Measurements from ENCODE around the gene SH3RF3.
"Not testable (repeated sequence)": the region's sequence is repeated elsewhere in the genome, so short reads cannot be mapped to it uniquely, and the experiment has no call there.

The SH3RF3 gene

DNA sequence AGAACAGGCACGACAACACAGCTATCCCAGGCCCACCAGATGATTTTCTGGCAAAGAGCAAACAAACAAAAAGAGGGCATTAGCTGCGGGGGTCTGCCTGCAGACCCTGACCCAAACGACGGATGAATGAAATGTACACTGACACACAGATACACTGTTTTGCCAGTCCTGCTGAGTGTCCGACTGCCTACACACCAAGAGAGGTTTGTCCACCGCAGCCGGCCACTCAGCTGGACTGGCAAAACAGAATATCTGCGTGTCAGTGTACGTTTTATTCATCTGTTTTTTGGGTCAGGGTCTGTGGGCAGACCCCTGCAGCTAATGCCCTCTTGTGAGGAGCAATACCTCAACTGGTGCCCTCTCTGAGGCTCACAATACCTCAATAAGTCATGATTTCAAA, 10.7 kb upstream of the SH3RF3 start:
- no peak for DNase-seq

DNA sequence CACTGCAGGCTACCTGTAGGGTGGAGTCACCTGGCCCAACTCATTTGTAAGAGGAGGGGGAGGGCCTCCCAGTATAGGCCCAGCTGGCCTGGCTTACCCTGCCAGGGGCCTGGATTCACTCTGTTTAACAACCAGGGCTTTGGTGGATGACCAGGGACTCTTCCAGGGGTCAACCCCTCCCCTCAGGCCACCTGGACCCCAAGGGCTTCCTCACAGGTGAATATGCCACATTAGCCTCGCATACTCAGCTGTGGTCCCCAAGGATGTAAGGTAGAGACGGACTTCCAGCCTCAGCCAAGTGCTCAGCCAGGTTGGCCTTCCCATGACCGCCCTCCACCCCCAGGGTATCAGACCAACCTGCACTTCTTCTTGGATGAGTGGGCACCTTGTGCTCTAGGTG, 8.8 kb upstream of the SH3RF3 start:
- DNase-seq, result no peak

DNA sequence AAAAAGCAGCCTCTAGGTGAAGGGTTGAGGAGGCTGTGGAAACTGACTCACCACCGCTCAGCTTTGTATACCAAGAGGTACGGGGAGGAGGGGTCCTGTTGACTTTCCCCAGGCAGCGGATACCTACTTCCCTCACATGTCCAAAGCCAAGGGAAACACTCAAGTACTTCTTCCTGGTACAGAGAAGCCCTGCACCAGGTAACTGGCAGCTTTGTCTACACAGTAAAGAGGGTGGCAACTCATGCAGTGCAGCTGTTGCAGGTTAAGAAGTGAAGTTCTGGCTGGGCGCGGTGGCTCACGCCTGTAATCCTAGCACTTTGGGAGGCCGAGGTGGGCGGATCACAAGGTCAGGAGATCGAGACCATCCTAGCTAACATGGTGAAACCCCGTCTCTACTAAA, 8.3 kb upstream of the SH3RF3 start:
- not testable (repeated sequence) for DNase-seq

DNA sequence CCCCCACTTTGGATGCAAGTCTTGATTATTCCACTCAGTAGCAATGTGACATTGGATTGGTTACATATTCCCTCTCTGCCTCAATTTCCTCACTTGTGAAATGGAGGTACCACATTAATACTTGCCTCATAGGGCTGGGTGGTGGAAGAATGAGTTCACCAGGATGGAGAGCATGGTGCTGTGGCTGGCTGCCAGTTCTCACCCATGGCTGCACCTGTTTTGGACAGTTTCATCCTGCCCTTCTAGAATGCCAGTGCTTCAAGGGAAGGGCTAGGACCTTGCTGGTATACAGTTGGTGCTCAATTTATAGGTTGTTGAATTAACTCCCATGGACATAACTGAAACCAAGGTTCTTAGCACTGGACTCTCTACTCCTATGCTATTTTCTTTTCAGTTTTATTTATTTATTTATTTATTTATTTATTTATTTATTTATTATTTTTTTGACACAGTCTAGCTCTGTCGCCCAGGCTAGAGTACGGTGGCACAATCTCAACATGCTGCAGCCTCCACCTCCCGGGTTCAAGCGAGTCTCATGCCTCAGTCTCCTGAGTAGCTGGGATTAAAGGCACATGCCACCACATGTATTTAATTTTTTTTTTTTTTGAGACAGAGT, 5.3 kb upstream of the SH3RF3 start:
- DNase-seq, result no peak

DNA sequence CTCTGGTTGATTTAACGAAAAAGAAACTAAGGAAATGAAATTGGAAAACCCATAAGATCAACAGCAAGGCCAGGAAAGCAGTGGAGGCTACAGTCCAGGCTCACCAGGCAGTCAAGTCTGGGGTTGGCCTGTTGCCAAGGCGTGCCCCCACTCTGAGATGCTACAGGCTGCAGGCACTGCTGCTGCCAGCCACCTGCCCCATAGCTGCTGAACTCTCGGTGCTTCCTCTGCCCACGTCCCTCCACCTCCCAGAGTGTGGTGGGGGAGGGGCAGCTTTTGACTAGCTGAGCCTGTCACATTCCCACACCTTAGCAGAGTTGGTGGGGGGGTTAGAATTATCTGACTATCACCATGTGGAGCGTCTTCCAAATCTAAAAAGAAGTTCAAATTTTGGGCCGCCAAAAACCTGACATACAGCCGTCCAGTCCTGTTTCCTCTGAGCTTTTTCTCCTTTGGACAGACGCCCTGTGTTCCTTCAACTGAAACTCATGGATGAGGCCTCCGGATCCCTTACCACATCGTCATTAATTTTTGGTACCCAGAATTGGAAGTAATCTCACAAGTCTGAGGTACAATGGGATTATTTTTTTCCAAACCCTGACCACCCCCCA, 3.9 kb upstream of the SH3RF3 start:
- DNase-seq, result no peak

DNA sequence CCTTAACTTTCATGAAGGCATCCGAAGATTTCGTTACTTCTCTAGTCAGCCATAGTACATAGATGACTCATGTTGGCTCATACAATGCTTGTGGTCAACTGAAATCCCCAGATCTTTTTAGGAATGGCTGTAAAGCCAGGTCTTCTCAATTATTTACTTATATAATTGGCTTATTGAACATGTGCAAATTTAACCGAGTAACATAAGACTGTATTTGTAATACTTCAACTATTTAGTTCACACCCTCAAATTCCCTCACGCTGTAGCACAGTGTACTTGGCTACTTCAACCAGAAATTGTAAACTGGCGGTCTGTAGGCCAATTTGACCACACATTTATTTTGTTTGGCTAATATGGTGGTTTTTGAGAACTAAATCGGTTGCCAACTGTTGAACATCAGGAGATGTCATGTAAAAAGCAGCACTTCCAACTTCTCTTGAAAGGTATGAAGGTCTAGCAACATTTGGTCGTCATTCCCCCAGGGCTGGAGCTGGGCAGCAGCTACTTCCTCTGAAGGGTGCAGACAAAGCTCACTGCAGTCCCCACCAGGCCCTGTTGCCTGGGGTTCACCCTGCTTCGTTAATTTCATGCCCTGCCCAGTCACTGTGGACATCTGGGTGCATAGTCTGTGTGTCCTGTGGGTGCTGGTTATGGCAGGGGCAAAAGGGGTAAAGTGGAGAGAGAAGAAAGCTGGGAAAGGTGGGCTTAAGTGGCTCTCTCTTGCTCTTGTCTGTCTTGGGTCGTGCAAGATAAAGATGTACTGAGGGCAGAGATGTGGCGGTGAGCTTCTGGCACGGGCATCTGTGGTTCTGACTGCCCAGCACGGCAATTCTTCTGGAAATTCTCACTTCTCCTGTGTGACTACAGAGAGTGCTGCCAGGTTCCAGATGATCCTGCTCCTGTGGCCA, 3.2 kb upstream of the SH3RF3 start:
- DNase-seq, result no peak

DNA sequence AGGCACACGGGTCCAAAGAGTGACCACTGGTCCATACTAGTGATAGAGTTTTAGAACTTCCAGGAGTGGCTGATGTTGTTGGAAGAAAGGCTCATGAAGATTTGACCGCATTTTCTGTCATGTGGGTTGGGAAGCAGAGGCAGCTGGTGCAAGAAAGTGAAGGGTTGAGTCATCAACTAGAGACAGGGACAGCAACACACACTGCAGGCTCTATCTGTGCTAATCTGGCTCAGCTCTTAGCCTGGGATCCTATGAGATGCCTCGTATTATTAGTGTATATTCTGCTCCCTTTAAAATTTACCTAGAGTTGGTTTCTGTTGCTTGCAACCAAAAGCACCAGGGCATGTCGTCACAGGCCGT, 2.5 kb upstream of the SH3RF3 start:
- DNase-seq, result no peak

DNA sequence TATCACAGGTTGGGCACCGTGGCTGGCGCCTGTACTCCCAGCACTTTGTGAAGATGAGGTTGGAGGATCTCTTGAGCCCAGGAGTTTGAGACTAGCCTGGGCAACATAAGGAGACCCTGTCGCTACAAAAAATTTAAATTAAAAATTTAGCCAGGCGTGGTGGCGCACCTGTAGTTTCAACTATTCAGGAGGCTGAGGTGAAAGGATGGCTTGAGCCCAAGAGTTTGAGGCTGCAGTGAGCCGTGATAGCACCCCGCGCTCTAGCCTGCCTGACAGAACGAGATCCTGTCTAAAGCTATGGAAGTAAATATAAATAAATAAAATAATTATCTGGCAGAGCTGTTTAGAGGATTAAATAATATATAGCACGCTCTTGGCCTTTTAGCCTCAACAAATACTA, 1.4 kb upstream of the SH3RF3 start:
- no peak for DNase-seq

DNA sequence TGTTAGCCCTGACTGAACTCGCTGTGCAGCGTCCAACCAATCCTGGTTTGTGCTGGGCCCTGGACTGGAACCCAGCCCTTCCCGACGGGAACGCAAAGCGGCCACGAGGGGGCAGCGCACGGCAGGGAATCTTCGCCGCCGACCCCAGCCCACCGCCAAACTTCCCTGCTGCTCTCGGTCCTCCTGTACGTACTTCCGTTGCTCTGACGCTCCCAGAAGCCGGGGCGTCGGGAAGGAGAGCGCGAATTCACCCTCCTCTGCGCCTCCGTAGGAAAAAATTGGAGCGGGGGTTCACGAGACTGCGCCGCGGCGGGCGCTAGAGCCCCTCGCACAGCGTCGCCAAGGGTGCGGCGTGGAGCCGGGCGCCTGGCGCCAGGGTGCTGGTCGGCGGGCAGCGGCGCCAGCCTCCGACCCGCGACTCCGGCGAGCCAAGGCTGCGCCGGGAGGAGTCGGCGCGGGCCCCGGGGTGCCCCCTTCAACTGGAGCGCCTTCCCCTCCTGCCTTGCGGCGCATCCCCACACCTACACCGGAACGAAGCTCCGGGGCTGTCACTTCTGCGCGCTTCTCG, 873 bp upstream of the SH3RF3 start:
- peak; percentile 35 for DNase-seq

DNA sequence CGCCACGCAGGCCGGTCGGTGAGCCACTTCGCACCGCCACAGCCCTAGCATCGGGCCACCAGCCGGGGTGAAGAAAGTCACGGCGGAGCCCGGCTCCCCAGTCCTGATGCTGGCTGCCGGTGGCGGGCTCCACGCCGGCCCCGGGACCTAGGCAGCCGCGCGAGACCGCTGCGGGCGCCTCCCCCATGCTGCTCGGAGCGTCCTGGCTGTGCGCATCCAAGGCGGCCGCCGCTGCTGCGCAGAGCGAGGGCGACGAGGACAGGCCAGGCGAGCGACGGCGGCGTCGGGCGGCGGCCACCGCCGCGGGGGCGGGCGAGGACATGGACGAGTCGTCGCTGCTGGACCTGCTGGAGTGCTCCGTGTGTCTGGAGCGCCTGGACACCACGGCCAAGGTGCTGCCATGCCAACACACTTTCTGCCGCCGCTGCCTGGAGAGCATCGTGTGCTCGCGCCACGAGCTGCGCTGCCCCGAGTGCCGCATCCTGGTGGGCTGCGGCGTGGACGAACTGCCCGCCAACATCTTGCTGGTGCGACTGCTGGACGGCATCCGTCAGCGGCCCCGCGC, 433 bp downstream of the SH3RF3 start:
- no peak for DNase-seq

DNA sequence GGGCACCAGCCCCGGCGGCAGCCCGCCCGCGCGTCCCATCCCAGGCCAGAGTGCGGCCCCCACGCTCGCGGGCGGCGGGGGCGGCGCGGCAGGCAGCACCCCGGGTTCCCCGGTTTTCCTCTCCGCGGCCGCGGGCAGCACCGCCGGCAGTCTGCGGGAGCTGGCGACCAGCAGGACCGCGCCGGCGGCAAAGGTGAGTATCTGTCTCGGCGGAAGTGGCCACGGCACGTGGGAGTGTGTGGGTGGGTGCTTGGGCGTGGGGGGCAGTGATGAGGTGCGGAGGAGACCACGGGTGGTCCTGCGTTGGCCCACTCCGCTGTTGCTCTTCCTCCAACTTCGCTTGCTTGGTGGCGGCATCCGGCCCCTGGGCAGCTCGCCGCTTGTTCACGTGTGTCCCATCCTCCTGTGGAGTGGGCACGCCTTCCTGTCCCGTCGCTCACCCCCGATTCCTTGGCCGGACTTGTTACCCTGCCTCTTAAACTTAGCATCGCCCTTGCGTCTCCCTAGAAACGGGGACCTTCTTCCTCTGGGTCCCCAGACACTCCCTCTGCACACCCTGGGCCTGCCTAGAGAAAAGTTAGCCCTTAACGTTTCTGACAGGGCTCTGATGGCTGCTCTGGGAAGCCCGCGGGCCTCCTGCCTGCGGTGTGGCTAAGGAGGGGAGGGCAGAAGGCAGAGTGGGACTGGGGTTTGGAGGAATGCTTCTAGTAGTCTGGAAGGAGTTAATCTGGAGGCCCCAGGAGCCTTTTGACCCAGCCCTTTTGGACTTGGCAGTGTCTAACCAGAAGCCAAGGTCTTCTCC, 1.1 kb downstream of the SH3RF3 start:
- DNase-seq, result no peak

DNA sequence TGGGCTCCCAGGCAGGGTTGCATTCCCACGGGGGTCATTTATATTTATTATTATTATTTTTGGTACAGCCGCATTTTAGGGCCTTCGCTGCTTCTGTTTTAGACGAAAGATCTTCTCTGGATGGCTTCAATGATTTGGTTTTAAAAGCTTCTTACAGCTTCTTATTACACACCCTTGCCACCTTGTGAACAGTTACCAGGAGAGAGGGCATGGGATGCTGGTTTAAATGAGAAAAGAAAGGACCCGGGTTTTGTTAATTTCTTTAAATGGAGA, 1.7 kb downstream of the SH3RF3 start:
- no peak for DNase-seq

DNA sequence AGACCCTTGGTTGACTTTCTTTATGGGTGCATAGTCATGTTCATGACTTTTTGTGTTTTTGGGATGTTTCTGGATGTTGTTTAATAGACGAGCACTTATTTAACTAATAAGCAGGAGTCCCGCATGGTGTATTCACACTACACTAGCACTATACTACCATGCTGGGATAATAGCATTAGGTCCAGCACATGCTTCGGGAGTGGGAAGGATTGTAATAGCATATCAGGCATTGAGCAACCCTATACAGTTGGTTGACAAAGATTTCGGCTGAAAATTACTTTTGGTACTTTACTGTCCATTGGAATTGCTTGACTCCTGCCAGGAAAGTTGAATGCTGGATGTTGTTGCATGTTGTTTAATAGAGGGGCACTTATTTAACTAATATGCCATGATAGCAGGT, 2.8 kb downstream of the SH3RF3 start:
- no peak for DNase-seq

DNA sequence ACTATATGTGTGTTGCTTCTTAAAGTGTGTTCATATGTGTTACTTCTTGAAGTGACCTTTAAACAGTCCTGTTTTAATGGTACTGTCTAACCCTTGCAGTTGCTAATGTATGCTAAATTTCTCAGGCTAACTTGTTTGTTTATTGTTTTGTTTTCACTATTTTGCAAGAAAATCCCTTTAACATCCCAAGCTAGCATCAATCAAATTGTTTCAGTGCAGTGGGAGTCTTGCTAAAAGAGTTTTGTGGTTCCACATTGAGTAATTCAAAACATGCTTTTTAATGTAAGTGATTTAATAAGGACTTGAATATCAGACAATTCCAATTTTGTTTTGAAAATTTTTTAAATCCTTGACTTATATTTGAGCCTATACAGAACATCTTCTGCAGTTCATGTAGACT, 3.6 kb downstream of the SH3RF3 start:
- no peak for DNase-seq

DNA sequence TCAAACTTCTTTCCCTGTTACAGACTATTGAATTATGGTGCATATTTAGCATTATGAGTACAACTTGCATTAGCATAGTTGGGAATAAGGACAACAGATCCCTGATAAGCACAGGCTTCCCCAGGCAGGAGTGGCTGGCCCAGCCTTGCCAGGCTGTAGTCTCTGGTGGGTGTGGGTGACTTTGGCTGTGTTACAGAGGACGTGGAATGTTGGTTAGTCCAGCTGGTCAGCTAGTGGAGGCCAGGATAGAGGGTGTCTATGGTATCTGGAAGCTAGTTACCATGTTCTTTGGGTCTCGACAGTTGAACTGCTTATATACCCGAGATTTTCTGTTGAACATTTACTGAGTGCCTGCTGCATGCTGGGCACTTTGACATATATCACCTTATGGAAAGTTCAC, 4.7 kb downstream of the SH3RF3 start:
- DNase-seq, result no peak

DNA sequence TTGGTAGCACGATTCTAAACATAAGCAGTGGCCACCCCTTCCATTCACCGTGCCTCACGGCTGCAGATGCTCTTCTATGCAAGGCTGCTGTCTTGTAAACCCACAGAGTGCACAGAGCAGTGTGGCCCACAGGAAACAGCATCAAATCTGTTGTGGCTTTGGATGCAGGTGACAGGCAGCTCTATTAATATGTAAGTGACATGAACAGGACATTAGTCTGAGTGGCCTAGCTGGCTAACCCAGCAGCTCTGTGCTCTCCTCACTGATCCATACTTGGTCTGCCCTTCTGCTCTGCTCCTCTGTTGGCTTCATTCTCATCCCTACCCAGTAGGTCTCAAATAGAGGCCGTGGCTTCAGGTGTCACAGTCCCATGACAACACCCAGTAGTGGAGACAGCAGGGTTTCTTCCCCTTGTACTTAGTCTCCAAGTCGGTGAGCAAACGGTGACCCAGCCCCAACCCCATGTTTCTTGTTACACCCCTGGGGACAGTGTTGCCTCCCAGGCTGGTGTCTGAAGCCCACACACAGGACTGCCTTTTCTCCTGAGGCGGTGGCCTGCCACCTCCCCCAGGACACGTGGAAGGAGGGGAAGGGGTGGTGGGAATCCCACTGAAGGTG, 5.8 kb downstream of the SH3RF3 start:
- no peak for DNase-seq

DNA sequence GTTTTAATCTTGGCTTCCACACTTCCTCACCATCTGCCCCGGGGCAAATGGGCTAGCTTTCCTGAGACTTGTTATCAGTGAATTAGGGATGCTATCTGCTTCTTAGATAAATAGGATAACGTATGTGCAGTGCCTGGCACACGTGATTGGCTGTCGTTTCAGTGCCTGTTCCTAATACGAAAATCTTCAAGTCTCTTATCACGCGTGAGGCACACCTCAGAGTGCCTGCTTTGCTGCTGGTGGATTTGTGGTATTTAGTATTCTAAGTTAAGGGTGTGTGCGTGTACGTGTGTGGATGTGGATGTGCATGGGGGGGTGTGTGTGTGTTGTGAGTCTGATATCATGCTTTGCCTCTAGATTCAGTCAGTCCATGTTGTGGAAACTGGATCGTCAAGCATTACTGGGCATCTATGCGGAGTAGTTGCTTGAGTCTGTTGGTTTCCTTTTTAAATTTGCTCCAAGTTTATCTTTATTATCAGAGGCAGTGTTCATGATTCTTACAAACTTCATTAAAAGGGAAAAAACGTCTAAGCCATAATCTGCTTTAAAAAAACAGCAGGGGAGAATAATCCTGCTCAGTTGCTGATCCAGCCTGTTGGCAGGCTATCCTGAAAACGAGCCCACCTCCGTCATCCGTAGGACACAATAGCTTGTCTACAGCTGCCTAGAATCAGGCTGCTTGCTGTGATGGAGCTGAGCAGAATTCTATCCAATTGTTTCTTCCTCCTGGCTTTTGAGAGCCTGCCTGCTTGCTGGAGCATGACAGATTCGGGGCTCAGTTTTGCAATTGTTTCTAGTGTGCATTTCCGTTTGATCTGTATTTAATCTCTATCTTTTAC, 6.6 kb downstream of the SH3RF3 start:
- DNase-seq, result no peak

DNA sequence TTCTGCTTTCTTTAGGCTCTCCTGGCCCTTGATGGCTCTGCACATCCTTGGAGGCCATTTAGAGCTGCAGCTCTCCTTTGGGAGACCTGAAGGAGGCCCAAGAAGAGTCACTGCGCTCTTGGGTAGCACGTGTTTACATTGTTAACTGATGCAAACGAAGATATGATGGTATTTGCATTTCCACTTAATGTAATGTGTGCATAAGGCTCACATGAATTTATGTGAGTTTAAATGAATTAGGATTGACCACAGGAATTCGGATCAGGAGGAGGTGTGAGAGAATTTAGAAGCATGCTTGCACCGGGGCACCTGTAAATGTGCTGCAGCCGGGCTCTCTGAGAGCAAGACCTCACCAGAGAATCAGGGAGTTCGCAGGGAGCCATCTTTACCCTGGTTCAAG, 7.5 kb downstream of the SH3RF3 start:
- no peak for DNase-seq

DNA sequence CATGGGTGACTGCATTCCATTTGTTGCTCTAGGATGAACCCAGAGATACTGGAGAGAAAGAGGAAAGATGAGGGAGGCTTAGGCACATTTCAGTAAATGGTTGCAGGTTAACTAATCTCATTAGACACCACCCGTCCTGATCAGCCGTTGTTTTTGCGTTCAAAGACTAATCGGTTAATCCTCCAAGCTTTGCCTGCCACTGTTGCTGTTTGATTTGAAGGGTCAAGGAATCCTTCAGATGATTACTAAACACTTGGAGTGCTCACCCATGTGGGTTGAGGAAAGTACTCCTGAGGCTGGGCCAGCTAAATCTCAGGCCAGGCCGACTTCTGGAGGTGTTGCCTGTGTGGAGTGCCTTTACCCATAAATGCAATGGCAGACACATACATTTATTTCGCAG, 8.6 kb downstream of the SH3RF3 start:
- no peak for DNase-seq

DNA sequence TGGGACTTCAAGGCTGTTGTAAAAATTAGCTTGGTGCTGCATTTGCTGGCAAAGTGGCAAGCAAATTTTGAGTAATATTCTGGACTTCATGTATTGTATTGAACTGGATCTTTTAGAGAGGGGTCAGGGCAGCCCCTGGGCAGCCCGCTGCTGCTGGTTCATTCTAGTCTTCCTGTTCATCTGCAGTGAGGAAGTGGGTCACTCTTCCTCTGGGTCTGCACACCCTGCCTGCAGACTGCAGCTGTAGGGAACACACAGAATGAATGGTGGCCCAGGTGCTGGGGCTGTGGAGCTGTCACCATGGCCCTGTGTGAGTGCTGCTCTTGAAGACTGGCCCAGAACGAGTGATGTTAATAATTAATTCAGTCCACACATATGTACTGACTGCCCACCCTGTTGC, 9.4 kb downstream of the SH3RF3 start:
- DNase-seq, result no peak

DNA sequence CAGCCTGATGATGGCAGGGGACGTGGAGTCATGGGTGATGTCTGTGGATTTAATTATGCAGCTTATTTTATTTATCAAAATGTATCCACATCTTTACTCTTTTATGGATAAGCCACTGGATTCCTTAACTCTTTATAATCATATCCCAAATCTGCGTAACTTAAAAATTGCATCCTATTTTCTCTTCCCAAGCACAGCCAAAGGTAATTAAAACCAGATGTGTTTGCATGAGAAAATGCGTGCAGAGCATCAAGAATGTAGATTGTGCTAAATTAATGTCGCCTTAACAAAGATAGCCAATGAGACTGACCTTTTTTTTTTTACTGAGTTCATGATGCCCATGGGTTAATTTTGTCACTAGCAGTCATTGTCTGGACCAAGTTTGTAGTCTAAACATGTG, 10.0 kb downstream of the SH3RF3 start:
- no peak for DNase-seq

All from NCI-H1417 treated with DMSO at 0.1 percent for 48 hours (cell line).